Body of pancreas (tissue), 4 donors: ENCODE results near the gene OAS1.
A peak's percentile ranks its signal among the peaks of the same experiment; 100 is the strongest.

ENCODE experiments used
- POLR2A ChIP-seq, 3 donors: fragments of 450-650 bp; IDR thresholded peaks; one replicate each; pipeline ENCODE4 v1.6.1; 2016; ENCODE audit warnings: antibody characterized with exemption in 3 of 3, mild to moderate bottlenecking in 2 of 3
- TF ChIP-seq, protein P1 (sequence below), 7 experiments: fragments of 450-650 bp in 4 of 7; fragments of 200-600 bp in 3 of 7; sonication (generic) in 3 of 7; IDR thresholded peaks; one replicate each; pipeline ENCODE4 v1.5.1; 2016 to 2019; ENCODE audit warnings: antibody characterized with exemption in 7 of 7

DNA sequence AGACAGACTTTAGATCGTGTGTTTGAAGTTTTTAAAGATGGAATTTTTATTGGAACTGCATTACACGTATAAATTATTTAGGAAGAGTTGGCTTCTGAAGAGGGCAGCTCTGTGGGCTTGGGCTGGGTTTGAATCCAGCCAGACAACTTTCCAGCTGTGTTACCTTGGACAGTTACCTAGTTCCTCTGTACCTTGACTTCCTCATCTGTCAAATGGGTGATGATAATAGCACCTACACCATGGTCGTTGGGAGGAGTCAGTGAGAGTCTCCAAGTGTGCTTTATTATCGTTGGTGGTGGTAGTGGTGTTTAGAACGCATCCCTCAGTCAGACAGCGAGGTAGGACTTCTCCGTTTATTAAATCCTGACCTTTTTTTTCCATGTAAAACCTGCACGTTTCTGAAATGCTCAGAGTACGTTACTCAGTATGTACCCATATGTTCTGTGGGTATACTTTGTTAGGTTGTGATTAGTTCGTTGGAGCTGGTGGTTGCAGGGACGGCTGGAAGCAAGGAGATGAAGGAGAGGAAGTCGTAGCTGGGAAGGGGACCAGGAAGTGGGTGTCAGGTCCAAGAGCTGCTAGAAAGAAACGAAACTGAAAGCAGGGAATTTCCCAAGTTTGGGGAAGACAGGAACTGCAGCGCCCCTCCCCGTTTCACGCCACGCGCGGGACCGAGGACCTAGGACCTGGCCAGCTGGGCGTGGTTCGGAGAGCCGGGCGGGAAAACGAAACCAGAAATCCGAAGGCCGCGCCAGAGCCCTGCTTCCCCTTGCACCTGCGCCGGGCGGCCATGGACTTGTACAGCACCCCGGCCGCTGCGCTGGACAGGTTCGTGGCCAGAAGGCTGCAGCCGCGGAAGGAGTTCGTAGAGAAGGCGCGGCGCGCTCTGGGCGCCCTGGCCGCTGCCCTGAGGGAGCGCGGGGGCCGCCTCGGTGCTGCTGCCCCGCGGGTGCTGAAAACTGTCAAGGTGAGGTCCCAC is 31.3 kb downstream of the OAS1 start, which contains the start of gene OAS3:
- TF ChIP-seq, protein P1, sequence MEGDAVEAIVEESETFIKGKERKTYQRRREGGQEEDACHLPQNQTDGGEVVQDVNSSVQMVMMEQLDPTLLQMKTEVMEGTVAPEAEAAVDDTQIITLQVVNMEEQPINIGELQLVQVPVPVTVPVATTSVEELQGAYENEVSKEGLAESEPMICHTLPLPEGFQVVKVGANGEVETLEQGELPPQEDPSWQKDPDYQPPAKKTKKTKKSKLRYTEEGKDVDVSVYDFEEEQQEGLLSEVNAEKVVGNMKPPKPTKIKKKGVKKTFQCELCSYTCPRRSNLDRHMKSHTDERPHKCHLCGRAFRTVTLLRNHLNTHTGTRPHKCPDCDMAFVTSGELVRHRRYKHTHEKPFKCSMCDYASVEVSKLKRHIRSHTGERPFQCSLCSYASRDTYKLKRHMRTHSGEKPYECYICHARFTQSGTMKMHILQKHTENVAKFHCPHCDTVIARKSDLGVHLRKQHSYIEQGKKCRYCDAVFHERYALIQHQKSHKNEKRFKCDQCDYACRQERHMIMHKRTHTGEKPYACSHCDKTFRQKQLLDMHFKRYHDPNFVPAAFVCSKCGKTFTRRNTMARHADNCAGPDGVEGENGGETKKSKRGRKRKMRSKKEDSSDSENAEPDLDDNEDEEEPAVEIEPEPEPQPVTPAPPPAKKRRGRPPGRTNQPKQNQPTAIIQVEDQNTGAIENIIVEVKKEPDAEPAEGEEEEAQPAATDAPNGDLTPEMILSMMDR (IDR thresholded peaks at IDR 0.05) = peak in 1 of 7 experiments; percentile 8
- TF ChIP-seq POLR2A (IDR thresholded peaks at IDR 0.05) = peak in 2 of 3 donors; percentile 35 to 47
